HG02938 (cell line): ENCODE results near the gene EPS8L3.
"Not testable (repeated sequence)": the region's sequence is repeated elsewhere in the genome, so short reads cannot be mapped to it uniquely, and the experiment has no call there.

Experiments used
- ATAC-seq: cut with Tn5 transposase; IDR thresholded peaks from one replicate; pipeline ENCODE4 v1.9.1; 2021; ENCODE audit warnings: mild to moderate bottlenecking, moderate library complexity; ENCODE audit not compliant: unreplicated experiment

The EPS8L3 gene

DNA sequence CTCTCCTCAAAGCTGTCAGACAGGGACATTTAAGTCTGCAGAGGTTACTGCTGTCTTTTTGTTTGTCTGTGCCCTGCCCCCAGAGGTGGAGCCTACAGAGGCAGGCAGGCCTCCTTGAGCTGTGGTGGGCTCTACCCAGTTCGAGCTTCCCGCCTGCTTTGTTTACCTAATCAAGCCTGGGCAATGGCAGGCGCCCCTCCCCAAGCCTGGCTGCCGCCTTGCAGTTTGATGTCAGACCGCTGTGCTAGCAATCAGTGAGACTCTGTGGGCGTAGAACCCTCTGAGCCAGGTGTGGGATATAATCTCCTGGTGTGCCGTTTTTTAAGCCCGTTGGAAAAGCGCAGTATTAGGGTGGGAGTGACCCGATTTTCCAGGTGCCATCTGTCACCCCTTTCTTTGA is 15.4 kb downstream of the EPS8L3 start:
- ATAC-seq = not testable (repeated sequence)

GRCh38 chr1:109740615-109741373 is 22.9 kb downstream of the EPS8L3 start, which contains the start of gene GSTM3:
TSS of gene GSTM3 (minus strand) at chr1:109741038. CDS start at chr1:109740287, 751 bp downstream.
- no peak for ATAC-seq

DNA sequence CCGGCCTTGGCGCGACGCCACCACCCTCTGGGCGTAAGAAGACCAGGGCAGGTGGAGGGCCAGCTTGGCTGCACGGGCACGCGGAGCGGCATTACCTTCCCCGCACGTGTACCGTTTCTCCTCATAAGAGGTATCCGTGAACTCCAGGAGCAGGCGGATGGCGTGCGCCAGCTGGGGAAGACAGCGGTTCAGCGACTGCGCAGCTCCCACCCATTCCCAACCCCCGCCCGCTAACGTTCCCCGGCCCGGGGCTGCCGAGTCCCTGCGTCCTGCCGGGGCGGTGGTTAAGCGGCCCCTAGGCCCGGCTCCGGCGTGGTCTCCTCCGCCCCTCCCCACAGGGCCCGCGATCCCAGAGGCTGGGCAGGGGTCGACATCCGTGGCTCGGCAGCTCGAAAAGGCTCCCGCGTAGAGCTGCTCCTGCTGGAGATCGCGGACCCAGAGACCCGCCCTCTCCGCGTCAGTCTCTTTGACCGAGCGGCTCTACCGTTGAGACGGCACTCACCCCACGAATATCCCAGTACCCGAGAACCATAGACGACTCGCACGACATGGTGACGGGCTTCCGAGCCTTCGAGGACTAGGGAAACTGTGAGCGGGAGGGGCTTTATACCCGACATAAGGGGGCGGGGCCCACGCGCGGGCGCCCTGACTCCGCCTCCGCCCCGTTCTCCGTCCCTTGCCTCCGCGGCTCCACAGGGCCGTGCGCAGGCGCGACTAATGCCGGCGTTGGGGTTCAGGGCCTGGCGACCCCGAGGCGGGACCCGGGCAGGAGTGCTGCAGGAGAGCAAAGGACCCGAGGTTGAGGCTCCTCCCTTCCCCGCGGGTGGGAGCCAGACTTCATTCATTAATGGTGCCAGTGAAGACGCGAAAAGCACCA is 23.7 kb downstream of the EPS8L3 start:
- peak; percentile 61 for ATAC-seq

GRCh38 chr1:109733236-109733870 is 30.4 kb downstream of the EPS8L3 start:
- no peak for ATAC-seq

DNA sequence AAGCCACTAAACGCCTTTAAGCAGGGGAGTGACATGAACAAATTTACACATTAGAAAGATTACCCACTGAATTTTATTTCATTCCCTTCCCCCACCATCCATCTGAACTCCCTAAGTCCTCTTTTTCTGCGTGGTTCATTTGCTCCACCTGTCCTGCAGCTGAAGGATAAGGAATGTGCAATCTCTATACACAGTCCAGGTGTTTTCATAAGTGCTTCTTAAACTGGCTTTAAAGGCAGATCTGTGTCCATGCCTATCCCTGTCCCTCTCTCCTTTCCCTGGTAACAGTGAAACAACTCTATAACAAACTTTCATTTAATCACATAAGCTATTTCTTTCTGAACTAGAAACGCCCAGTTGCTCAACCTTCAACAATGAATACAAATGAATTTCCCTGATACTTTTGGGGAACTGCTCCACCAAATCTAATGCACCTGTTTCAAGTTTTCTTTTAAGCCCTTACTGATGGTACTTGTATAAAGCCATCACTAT is 31.3 kb downstream of the EPS8L3 start:
- ATAC-seq = no peak

DNA sequence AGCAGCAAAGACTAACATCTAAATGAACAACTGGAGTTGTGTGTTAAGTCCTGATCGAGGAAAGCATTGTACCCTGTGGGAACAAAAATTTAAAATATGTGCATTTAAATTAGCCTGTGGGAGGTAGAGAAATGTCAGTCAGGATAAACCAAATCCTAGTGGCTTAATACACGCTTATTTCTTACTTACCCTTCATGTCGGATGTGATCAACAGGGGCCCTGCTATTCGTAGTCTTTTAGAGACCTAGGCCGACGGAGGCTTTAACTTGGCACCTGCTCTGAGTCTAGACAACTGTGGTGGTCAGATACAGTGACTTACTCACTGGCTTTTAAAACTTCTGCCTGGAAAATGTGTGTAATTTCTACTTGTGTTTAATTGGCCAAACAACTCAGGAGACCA is 33.1 kb downstream of the EPS8L3 start:
- ATAC-seq = no peak

DNA sequence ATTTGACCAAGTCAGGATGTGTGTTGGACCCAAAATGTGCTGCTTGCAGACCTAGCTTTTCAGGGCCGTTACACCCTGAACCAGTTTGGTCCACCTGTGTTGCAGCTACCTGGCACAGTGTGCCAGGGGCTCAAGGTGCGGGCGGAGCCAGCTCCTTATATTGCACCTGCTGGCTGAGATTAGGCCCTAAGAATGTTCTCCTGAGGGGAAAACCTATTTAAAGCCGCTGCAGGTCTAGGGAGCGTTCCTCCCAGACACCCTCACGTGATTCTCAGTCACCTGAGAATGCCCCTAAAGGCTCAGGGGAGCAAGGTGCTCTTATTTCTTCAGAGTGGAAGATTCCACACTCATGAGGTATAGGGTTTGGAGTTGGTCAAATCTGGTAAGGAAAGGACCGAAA is 34.9 kb downstream of the EPS8L3 start:
- ATAC-seq = no peak

GRCh38 chr1:109726728-109727373 is 36.9 kb downstream of the EPS8L3 start:
- no peak for ATAC-seq

- no peak for ATAC-seq
Measured at GRCh38 chr1:109726007-109726406, 37.7 kb downstream of the EPS8L3 start.

DNA sequence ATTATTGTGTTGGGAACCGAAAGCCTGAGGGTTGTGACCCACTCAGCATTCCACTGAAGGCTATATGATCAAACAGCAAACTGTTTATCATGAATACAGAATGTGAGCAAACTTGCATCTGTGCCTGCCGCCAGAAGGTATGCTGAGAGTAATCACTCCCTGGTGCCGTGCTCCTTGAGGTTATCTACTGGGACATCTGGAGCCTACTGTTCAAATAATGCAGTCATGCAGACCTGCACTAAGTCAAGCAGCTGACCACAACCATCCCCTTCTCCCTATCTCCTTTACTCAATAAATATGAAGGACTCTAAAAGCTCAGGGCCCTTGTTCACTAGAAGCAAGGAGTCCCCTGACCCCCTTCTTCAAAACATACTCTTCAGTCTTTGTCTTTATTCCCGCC is 38.2 kb downstream of the EPS8L3 start:
- no peak for ATAC-seq

- ATAC-seq = no peak
Measured at GRCh38 chr1:109724933-109725332, 38.8 kb downstream of the EPS8L3 start.

GRCh38 chr1:109722908-109723691 is 40.6 kb downstream of the EPS8L3 start:
- no peak for ATAC-seq

DNA sequence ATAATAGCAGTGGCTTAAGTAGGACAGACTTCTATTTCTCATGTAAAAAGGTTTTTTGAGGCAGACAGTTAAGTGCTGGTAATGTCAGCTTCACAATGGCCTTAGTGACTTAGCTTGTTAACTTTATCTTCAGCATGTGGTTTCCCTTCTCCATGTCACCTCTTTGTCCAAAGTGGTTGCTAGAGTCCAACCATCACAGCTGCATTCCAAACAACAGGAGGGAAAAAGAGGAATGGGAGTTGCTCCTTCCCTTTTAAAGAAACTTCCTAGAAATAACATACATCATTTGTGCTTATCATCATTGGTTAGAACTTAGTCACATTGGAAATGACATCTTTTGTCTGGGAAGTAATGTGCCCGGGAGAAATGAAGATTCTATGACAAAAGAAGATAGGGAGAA is 41.8 kb downstream of the EPS8L3 start:
- no peak for ATAC-seq

DNA sequence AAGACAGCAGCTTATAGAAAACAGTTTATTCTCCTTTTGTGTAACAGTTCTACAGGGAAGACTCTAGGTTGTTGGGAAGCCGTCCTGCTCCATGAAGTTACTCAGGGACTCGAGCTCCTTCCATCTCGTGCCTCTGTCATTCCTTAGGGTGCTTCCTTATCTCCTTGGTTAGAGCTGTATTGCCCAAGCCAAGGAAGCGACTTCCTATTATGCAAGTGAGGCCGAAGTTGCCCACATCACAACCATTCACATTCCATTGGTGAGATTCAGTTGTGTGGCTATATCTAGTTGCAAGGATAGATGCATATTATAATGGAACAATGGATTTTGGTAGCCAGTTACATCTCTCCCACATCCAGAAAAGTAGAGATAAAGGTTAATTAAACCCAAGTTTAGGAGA is 42.7 kb downstream of the EPS8L3 start:
- no peak for ATAC-seq

- no peak for ATAC-seq
Measured at GRCh38 chr1:109719337-109719837, 44.3 kb downstream of the EPS8L3 start.

DNA sequence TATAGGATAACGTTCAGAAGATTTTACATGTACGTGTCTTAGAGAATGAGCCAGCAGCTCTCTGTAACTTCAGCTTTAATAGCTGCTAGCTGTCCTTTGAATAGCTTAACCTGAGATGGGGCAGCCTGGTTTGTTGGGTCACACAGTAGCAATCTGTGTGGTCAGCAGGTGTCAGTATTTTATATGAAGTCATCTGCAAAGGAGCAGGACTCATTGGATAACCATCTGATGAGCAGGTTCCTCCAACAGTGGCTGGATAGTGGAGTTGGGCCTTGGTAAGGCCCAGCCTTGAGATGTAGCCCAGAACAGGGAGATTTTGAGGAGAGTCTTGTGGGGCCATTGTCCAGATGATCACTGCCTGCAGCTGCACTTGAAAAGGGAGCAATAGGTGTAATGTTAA is 45.2 kb downstream of the EPS8L3 start:
- ATAC-seq = no peak

DNA sequence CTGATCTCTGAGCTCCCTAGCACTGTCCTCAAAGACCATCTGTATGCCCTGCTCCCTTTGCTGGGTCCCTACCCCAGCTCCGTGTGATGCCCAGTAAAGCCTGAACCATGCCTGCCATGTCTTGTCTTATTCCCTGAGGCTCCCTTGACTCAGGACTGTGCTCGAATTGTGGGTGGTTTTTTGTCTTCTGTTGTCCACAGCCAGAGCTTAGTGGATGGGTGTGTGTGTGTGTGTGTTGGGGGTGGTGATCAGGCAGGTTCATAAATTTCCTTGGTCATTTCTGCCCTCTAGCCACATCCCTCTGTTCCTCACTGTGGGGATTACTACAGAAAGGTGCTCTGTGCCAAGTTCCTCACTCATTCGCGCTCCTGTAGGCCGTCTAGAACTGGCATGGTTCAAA is 46.0 kb downstream of the EPS8L3 start:
- no peak for ATAC-seq

GRCh38 chr1:109716570-109717090 is 47.1 kb downstream of the EPS8L3 start:
- no peak for ATAC-seq

DNA sequence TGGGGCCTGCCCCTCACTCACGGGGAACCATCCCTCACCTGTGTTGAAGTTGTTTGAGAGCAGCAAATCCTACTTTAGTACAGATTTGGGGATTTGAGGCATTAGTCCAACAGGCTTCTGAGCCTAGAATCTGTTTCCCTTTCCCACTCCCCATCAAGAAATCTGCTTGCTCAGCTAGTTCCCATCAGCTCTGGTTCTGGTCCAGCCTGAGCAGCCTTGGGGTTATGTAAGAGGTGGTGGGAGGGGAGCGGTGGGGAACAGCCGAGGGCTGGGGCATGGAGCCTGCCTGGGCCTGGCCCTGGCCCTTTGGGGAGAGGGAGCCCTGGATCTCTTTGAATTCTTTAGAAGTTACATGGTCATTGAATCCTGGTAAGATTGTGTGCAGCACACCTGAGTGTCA is 47.6 kb downstream of the EPS8L3 start:
- no peak for ATAC-seq
